ENCODE measurements around the gene NIF3L1. TPM values are rescaled to one million over a fixed set of nuclear protein-coding genes. Genes with fewer than 3 reads are reported as not detected.

The NIF3L1 gene
- 10 to 100 TPM; 26.7 to 38.4 TPM for total RNA-seq

- TF ChIP-seq, protein P1, sequence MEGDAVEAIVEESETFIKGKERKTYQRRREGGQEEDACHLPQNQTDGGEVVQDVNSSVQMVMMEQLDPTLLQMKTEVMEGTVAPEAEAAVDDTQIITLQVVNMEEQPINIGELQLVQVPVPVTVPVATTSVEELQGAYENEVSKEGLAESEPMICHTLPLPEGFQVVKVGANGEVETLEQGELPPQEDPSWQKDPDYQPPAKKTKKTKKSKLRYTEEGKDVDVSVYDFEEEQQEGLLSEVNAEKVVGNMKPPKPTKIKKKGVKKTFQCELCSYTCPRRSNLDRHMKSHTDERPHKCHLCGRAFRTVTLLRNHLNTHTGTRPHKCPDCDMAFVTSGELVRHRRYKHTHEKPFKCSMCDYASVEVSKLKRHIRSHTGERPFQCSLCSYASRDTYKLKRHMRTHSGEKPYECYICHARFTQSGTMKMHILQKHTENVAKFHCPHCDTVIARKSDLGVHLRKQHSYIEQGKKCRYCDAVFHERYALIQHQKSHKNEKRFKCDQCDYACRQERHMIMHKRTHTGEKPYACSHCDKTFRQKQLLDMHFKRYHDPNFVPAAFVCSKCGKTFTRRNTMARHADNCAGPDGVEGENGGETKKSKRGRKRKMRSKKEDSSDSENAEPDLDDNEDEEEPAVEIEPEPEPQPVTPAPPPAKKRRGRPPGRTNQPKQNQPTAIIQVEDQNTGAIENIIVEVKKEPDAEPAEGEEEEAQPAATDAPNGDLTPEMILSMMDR (IDR thresholded peaks at IDR 0.05) = no peak
- intact Hi-C loops (cut with DNase I) = no loop called here
- DNase-seq = peak; percentile 98
- peaks cover 3% of the 10 kb centered on the region for H3K4me1 ChIP-seq
- H3K36me3 ChIP-seq = peaks cover 4% of the 10 kb centered on the region
- H3K9me3 ChIP-seq = no peaks in the 10 kb centered on the region
- no peaks in the 10 kb centered on the region for H3K27me3 ChIP-seq
- peak within 1 kb of the TSS; percentile 76 to 93 for H3K9ac ChIP-seq (ENCODE audit: low read depth in 2 of 2, low read length in 2 of 2)
- H3K4me3 ChIP-seq = peak within 1 kb of the TSS; percentile 70
- H3K27ac ChIP-seq = peak within 1 kb of the TSS; percentile 99
These were observed at the start of gene NIF3L1, which contains the start of gene PPIL3 for GRCh38 chr2:200888704-200889625. Gene NIF3L1, plus strand, starts transcription at chr2:200889371. Its CDS starts 2,573 bp downstream, at chr2:200891944. Gene PPIL3, minus strand, starts transcription at chr2:200889077. Its CDS starts 1,462 bp downstream, at chr2:200887615.

DNA sequence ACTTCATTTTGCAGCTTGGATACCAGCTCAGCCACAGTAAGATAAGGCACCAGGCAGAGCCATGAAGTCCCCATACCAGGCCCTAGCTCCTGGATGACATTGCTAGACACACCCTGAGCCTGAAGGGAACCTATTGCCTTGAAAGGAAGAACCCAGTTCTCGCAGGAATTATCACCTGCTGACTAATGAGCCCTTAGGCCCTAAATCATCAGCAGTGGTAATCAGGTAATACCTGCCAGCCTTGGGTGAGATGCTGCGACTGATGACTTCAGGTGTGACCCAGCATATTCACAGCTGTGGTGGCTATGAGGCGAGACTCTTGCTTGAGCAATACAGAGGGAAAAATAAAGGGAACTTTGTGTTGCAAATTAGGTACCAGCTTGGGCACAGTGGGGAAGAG lies 49.7 kb upstream of the NIF3L1 start:
- TF ChIP-seq, protein P1 (IDR thresholded peaks at IDR 0.05) = no peak
- intact Hi-C loops (cut with DNase I) = no loop called here
- no peaks in the 10 kb centered on the region for H3K4me1 ChIP-seq
- H3K4me3 ChIP-seq = no peak overlapping the region
- H3K36me3 ChIP-seq = no peaks in the 10 kb centered on the region
- no peaks in the 10 kb centered on the region for H3K27me3 ChIP-seq
- no peak for DNase-seq
- H3K9ac ChIP-seq (ENCODE audit: low read depth in 2 of 2, low read length in 2 of 2) = no peak overlapping the region
- H3K27ac ChIP-seq = no peak overlapping the region
- H3K9me3 ChIP-seq = no peaks in the 10 kb centered on the region

DNA sequence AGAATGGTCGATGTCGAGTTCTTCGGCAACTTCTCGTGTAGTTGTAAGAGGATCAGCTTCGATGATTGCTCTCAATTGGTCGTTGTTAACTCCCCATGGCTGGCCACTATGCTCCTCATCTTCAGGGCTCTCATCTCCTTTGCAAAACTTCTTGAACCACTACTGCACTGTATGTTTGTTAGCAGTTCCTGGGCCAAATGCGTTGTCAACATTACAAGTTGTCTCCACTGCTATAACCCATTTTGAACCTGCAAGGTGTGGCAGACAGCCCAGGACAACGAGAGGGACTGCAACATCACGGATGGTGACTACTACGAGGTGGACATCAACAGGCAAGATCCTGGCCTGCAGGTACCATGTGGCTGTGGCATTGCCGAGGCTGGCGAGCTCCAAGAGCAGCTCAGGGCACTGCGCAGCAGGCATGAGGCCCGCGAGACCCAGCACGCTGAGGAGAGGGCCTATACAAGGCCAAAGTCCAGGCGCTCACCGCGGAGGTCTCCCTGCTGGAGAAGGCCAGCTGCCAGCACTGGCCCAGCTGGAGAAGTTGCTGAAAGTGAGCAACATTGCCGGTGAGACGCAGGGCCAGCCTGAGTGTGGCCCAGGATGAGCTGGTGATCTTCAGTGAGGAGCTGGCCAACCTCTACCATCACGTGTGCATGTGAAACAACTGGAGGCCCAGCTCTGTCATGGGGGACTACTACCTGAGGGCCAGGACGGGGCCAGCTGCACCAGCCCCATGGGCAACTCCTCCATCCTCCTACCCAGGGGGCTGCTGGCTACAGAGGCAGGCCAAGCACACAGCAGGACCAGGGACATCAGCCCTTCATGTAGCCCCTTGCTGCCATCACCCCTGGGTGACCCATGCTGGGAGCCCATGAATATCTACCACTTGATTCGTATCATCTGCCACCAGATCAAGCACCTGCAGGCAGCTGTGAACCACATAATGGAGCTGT lies 44.9 kb upstream of the NIF3L1 start:
- H3K36me3 ChIP-seq = no peaks in the 10 kb centered on the region
- DNase-seq = no peak
- H3K27me3 ChIP-seq = no peaks in the 10 kb centered on the region
- no peaks in the 10 kb centered on the region for H3K9me3 ChIP-seq
- no peak overlapping the region for H3K9ac ChIP-seq (ENCODE audit: low read depth in 2 of 2, low read length in 2 of 2)
- TF ChIP-seq, protein P1 (IDR thresholded peaks at IDR 0.05) = no peak
- H3K27ac ChIP-seq = no peak overlapping the region
- H3K4me3 ChIP-seq = no peak overlapping the region
- H3K4me1 ChIP-seq = no peaks in the 10 kb centered on the region
- intact Hi-C loops (cut with DNase I) = no loop called here

GRCh38 chr2:200845194-200845593 lies 44.0 kb upstream of the NIF3L1 start:
- intact Hi-C loops (cut with DNase I) = no loop called here
- Histone ChIP-seq H3K4me3 (no peak overlapping the region), H3K27ac (no peak overlapping the region), H3K9me3 (no peaks in the 10 kb centered on the region), H3K36me3 (no peaks in the 10 kb centered on the region), H3K27me3 (no peaks in the 10 kb centered on the region), H3K4me1 (no peaks in the 10 kb centered on the region), H3K9ac (ENCODE audit: low read depth in 2 of 2, low read length in 2 of 2) (no peak overlapping the region)
- no peak for DNase-seq
- TF ChIP-seq, protein P1 (IDR thresholded peaks at IDR 0.05) = no peak

DNA sequence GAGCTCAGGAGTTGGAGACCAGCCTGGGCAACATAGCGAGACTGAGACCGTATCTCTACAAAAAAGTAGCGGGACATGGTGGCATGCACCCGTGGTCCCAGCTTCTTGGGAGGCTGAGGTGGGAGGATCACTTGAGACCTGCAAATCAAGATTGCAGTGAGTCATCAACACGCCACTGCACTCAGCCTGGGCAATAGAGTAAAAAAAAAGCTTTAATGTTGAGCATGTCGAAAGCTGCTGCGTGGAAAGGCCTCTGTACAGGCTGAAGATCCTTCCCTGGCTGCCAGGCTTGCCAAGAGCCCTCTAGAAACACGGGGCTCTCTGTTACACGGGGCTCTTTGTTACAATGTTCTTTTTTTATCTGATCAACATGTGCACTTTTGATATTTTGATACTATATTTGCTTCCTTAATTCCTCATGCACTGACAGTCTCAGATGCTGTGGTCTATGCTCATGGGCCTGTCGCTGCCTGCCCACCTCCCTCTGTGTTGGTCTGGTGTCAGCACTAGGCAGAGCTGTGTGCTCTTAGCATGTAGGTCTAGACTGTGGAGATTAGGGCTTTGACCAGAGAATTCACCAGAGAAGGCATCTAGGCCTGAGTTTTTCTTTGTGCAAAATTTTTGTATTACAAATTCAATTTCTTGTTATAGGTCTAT lies 43.4 kb upstream of the NIF3L1 start:
- no peak overlapping the region for H3K27ac ChIP-seq
- H3K36me3 ChIP-seq = no peaks in the 10 kb centered on the region
- no peak overlapping the region for H3K9ac ChIP-seq (ENCODE audit: low read depth in 2 of 2, low read length in 2 of 2)
- no peaks in the 10 kb centered on the region for H3K27me3 ChIP-seq
- H3K4me3 ChIP-seq = no peak overlapping the region
- TF ChIP-seq, protein P1 (IDR thresholded peaks at IDR 0.05) = no peak
- intact Hi-C loops (cut with DNase I) = no loop called here
- H3K9me3 ChIP-seq = no peaks in the 10 kb centered on the region
- H3K4me1 ChIP-seq = no peaks in the 10 kb centered on the region
- no peak for DNase-seq

All from colonic mucosa (tissue), 4 donors.